Measurements from ENCODE around the gene ARID1A. TPM values are rescaled to one million over a fixed set of nuclear protein-coding genes. Genes with fewer than 3 reads are reported as not detected.

Gene ARID1A
- total RNA-seq, 2 experiments from 2014 or later = 82.4 to 84.9 TPM

DNA sequence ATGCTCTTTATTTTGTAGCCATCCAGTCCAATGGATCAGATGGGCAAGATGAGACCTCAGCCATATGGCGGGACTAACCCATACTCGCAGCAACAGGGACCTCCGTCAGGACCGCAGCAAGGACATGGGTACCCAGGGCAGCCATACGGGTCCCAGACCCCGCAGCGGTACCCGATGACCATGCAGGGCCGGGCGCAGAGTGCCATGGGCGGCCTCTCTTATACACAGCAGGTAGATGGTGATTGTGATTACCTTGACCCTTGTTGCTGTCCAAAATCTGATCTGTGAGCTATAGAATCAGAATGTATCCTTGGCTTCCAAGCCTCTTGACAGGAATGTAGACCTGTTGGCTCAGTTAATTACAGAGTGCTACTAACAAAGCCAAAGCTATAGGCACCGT, 33.8 kb downstream of the ARID1A start:
- intact Hi-C loops (cut with micrococcal nuclease) = no loop called here
- peak overlapping the region; percentile 72 for H3K27ac Mint-ChIP-seq
- ChIA-PET CTCF (interaction anchor here (1.3 to 3.6 kb wide), 8 partner anchors 9 to 59 kb away, joined by 3 to 16 read pairs (median 6); no protein-coding TSS in a partner anchor), POLR2A (interaction anchor here (1.2 to 12.7 kb wide), 7 partner anchors 9 to 56 kb away, joined by 3 to 123 read pairs (median 13); partner anchors contain the start of gene ARID1A)
- peaks cover 94% of the 10 kb centered on the region for H3K4me1 Mint-ChIP-seq (ENCODE audit: low read depth)
- no peak for TF ChIP-seq CTCF (IDR thresholded peaks at IDR 0.05)
- H3K4me3 Mint-ChIP-seq = no peak overlapping the region
- DNase-seq (no peak), ATAC-seq (no peak)
- no peaks in the 10 kb centered on the region for H3K27me3 Mint-ChIP-seq
- H3K9me3 Mint-ChIP-seq = no peaks in the 10 kb centered on the region
- H3K36me3 Mint-ChIP-seq (ENCODE audit: low read depth) = peaks cover 61% of the 10 kb centered on the region

DNA sequence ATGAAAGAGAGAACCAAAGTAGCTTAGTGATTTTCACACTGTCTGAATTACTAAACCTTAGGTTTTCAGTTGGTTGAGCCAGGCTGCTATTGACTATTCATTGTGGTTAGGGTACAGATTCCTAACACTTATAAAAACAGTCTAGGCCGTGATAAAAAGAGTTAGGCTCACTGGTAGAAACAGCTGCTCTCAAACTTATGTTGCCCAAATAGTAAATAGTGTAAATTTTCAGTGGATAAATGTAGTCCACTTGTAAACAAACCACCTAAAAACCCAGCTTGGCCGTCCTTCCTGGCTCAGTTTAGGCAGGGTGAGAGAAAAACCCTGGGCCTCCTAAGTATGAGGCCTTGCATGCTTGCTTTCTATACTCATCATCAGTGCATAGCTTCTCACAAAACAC, 34.9 kb downstream of the ARID1A start:
- DNase-seq (no peak), ATAC-seq (no peak)
- Mint-ChIP-seq H3K9me3 (no peaks in the 10 kb centered on the region), H3K4me3 (no peak overlapping the region), H3K4me1 (ENCODE audit: low read depth) (peaks cover 86% of the 10 kb centered on the region), H3K27me3 (no peaks in the 10 kb centered on the region), H3K27ac (peak overlapping the region; percentile 40), H3K36me3 (ENCODE audit: low read depth) (peaks cover 67% of the 10 kb centered on the region)
- intact Hi-C loops (cut with micrococcal nuclease) = no loop called here
- POLR2A ChIA-PET = interaction anchor here (0.7 to 12.7 kb wide), 3 partner anchors 13 to 35 kb away, joined by 3 to 123 read pairs (median 18); partner anchors contain the start of gene ARID1A
- TF ChIP-seq CTCF (IDR thresholded peaks at IDR 0.05) = no peak
- CTCF ChIA-PET = interaction anchor here (3.5 kb wide), 1 partner anchor 28 kb away, joined by 15 read pairs; no protein-coding TSS in a partner anchor

GRCh38 chr1:26731233-26731902, 35.6 kb downstream of the ARID1A start:
- Mint-ChIP-seq H3K27me3 (no peaks in the 10 kb centered on the region), H3K9me3 (no peaks in the 10 kb centered on the region), H3K4me3 (no peak overlapping the region), H3K36me3 (ENCODE audit: low read depth) (peaks cover 69% of the 10 kb centered on the region), H3K4me1 (ENCODE audit: low read depth) (peaks cover 82% of the 10 kb centered on the region), H3K27ac (peak overlapping the region; percentile 40)
- no peak for TF ChIP-seq CTCF (IDR thresholded peaks at IDR 0.05)
- POLR2A ChIA-PET = interaction anchor here (0.6 to 12.7 kb wide), 7 partner anchors 8 to 67 kb away, joined by 3 to 123 read pairs (median 5); partner anchors contain the start of gene ARID1A
- no peak for ATAC-seq
- DNase-seq = no peak
- intact Hi-C loops (cut with micrococcal nuclease) = no loop called here
- CTCF ChIA-PET = interaction anchor here (3.5 kb wide), 1 partner anchor 29 kb away, joined by 15 read pairs; no protein-coding TSS in a partner anchor

GRCh38 chr1:26733392-26733791, 37.6 kb downstream of the ARID1A start:
- peaks cover 68% of the 10 kb centered on the region for H3K4me1 Mint-ChIP-seq (ENCODE audit: low read depth)
- no peak overlapping the region for H3K4me3 Mint-ChIP-seq
- POLR2A ChIA-PET = interaction anchor here (0.7 to 12.7 kb wide), 9 partner anchors 10 to 56 kb away, joined by 3 to 123 read pairs (median 6); partner anchors contain the start of genes ARID1A and PIGV
- CTCF ChIA-PET = interaction anchor here (1.2 to 3.5 kb wide), 7 partner anchors 8 to 131 kb away, joined by 3 to 15 read pairs (median 4); partner anchors contain the start of gene ARID1A
- peaks cover 73% of the 10 kb centered on the region for H3K36me3 Mint-ChIP-seq (ENCODE audit: low read depth)
- TF ChIP-seq CTCF (IDR thresholded peaks at IDR 0.05) = no peak
- no peaks in the 10 kb centered on the region for H3K9me3 Mint-ChIP-seq
- intact Hi-C loops (cut with micrococcal nuclease) = no loop called here
- peak overlapping the region; percentile 79 for H3K27ac Mint-ChIP-seq
- DNase-seq (no peak), ATAC-seq (peak; percentile 69)
- no peaks in the 10 kb centered on the region for H3K27me3 Mint-ChIP-seq

GRCh38 chr1:26733982-26734381, 38.2 kb downstream of the ARID1A start:
- Mint-ChIP-seq H3K36me3 (ENCODE audit: low read depth) (peaks cover 69% of the 10 kb centered on the region), H3K9me3 (no peaks in the 10 kb centered on the region), H3K27me3 (no peaks in the 10 kb centered on the region), H3K4me3 (no peak overlapping the region), H3K4me1 (ENCODE audit: low read depth) (peaks cover 63% of the 10 kb centered on the region), H3K27ac (peak overlapping the region; percentile 79)
- CTCF ChIA-PET = interaction anchor here (1.2 to 3.5 kb wide), 5 partner anchors 8 to 56 kb away, joined by 3 to 15 read pairs (median 9); partner anchors contain the start of gene ARID1A
- TF ChIP-seq CTCF (IDR thresholded peaks at IDR 0.05) = no peak
- ATAC-seq (peak; percentile 40), DNase-seq (peak; percentile 56)
- intact Hi-C loops (cut with micrococcal nuclease) = no loop called here
- POLR2A ChIA-PET = interaction anchor here (1.6 kb wide), 1 partner anchor 32 kb away, joined by 6 read pairs; no protein-coding TSS in a partner anchor
